Hematopoietic multipotent progenitor cell treated with erythropoietin and hydrocortisone succinate and interleukin-3 and kit ligand, for 6 days (in vitro differentiated cells): ENCODE results near the gene JADE2.
"Not testable (repeated sequence)": the region's sequence is repeated elsewhere in the genome, so short reads cannot be mapped to it uniquely, and the experiment has no call there.

Source experiments
- DNase-seq: peaks from one replicate; pipeline ENCODE4 v3.0.0-alpha.2; 2015

The JADE2 gene

GRCh38 chr5:134594797-134595457 lies 69.5 kb downstream of the JADE2 start:
- DNase-seq: no peak

GRCh38 chr5:134595458-134595838 lies 70.0 kb downstream of the JADE2 start:
- DNase-seq: no peak

- not testable (repeated sequence) for DNase-seq
These were observed 74.3 kb downstream of the JADE2 start for GRCh38 chr5:134599820-134600219.

- DNase-seq: no peak
These were observed 75.1 kb downstream of the JADE2 start for GRCh38 chr5:134600600-134600999.

- no peak for DNase-seq
These were observed 77.6 kb downstream of the JADE2 start for GRCh38 chr5:134603059-134603458.

- DNase-seq: no peak
These were observed 79.4 kb downstream of the JADE2 start for GRCh38 chr5:134604908-134605307.

GRCh38 chr5:134606726-134607125 lies 81.3 kb downstream of the JADE2 start:
- DNase-seq: no peak

GRCh38 chr5:134608555-134608954 lies 83.1 kb downstream of the JADE2 start:
- DNase-seq: no peak

GRCh38 chr5:134609232-134609851 lies 83.9 kb downstream of the JADE2 start:
- no peak for DNase-seq

GRCh38 chr5:134610725-134611124 lies 85.3 kb downstream of the JADE2 start:
- DNase-seq: no peak

- DNase-seq: no peak
These were observed 86.0 kb downstream of the JADE2 start for GRCh38 chr5:134611515-134611914.

GRCh38 chr5:134614450-134615085 lies 89.1 kb downstream of the JADE2 start:
- DNase-seq: no peak

GRCh38 chr5:134620634-134621033 lies 95.2 kb downstream of the JADE2 start:
- DNase-seq: no peak

- no peak for DNase-seq
These were observed 100.1 kb downstream of the JADE2 start for GRCh38 chr5:134625559-134625958.

GRCh38 chr5:134626369-134627014 lies 101.0 kb downstream of the JADE2 start:
- peak; percentile 17 for DNase-seq
